ENCODE measurements around the gene SERPINF2. TPM values are rescaled to one million over a fixed set of nuclear protein-coding genes. Genes with fewer than 3 reads are reported as not detected.
A peak's percentile ranks its signal among the peaks of the same experiment; 100 is the strongest.
"Not testable (repeated sequence)": the region's sequence is repeated elsewhere in the genome, so short reads cannot be mapped to it uniquely, and the experiment has no call there.

Gene SERPINF2
- polyA plus RNA-seq, 1 of the 3 experiments (the other 2 are of a cell fraction), result 0.26 TPM

DNA sequence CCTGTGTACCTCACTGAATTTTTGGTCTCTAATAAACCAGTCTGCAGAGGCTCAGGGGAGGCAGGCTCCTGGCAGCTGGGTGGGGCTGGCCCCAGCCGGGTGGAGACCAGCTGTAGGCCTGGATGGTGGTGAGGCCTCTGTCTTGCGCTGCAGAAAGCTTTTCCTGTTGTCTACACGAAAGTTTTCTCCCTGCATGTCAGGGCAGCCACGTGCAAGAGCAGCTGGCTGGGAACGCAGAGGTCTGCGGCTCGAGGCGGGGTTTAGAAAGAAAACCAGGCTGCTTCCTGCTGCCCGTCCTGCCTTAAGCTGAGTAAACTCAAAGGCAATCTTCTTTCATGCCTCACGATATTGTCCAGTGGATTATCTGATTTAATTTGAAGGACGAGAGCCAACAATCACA, 21.6 kb downstream of the SERPINF2 start (continued):
- TF ChIP-seq, protein P1, sequence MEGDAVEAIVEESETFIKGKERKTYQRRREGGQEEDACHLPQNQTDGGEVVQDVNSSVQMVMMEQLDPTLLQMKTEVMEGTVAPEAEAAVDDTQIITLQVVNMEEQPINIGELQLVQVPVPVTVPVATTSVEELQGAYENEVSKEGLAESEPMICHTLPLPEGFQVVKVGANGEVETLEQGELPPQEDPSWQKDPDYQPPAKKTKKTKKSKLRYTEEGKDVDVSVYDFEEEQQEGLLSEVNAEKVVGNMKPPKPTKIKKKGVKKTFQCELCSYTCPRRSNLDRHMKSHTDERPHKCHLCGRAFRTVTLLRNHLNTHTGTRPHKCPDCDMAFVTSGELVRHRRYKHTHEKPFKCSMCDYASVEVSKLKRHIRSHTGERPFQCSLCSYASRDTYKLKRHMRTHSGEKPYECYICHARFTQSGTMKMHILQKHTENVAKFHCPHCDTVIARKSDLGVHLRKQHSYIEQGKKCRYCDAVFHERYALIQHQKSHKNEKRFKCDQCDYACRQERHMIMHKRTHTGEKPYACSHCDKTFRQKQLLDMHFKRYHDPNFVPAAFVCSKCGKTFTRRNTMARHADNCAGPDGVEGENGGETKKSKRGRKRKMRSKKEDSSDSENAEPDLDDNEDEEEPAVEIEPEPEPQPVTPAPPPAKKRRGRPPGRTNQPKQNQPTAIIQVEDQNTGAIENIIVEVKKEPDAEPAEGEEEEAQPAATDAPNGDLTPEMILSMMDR (IDR thresholded peaks at IDR 0.05), result no peak
- no peak for TF ChIP-seq YY1 (IDR thresholded peaks at IDR 0.05; ENCODE audit: low read depth)

GRCh38 chr17:1764705-1765104, 22.0 kb downstream of the SERPINF2 start:
- H3K9me3 ChIP-seq; H3K4me3 ChIP-seq (ENCODE audit: low read depth in 2 of 2, low read length in 1 of 2); H3K27me3 ChIP-seq (ENCODE audit: insufficient read depth); H3K79me2 ChIP-seq (ENCODE audit: insufficient read depth); H3F3A ChIP-seq (replicated peaks; ENCODE audit: insufficient read depth); DNase-seq; H3K9ac ChIP-seq; H3K36me3 ChIP-seq (replicated peaks in 1 of 2; ENCODE audit: control insufficient read depth in 1 of 2, insufficient read depth in 2 of 2, low read length in 1 of 2); H3K9me2 ChIP-seq; H4K20me1 ChIP-seq (ENCODE audit: insufficient read depth): not testable (repeated sequence)
- Histone ChIP-seq H3K27ac (ENCODE audit: low read depth in 2 of 2, low read length in 1 of 2) (peak overlapping the region; percentile 51 to 98; a peak in 3 of 4 replicates), H2AFZ (ENCODE audit: low read depth) (peak overlapping the region; percentile 66; the same call in 1 of the 2 replicates), H3K4me2 (peak overlapping the region; percentile 88; the same call in 1 of the 2 replicates), H3K4me1 (ENCODE audit: control insufficient read depth in 1 of 2, insufficient read depth in 2 of 2, low read depth in 1 of 2, low read length in 1 of 2) (peaks cover 28 to 34% of the 10 kb centered on the region in 2 experiments; a peak in 3 of 4 replicates)
- CTCF ChIA-PET, result interaction anchor here (0.8 to 1.2 kb wide), 3 partner anchors 9 to 28 kb away, joined by 4 to 5 read pairs (median 4); no protein-coding TSS in a partner anchor
- WGBS (ENCODE audit: low lambda C conversion rate), result 92% methylated on average over 7 of the region's 7 CpGs
- POLR2A ChIA-PET, result interaction anchor here (1.1 kb wide), 1 partner anchor 9 kb away, joined by 5 read pairs; no protein-coding TSS in a partner anchor

DNA sequence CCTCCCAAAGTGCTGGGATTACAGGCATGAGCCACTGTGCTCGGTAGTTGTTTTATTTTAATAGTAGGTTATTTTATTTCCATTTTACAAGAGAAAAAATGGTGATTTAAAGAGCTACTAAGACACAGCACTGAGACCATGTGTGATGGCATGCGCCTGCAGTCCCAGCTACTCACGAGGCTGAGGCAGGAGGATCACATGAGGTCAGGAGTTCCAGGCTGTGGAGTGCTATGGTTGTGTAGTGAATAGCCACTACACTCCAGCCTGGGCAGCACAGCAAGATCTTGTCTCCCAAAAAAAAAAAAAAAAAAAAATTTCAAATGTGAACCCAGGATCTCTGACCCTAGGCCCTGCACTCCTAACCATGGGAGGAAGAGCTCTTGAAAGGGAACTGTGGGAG, 22.9 kb downstream of the SERPINF2 start:
- no peak for DNase-seq
- no peak overlapping the region for H2AFZ ChIP-seq (ENCODE audit: low read depth)
- H3K9ac ChIP-seq, result no peak overlapping the region
- TF ChIP-seq PBX3 (IDR thresholded peaks at IDR 0.05) (no peak), RCOR1 (IDR thresholded peaks at IDR 0.05; ENCODE audit: low read length) (no peak), USF1 (IDR thresholded peaks at IDR 0.05; ENCODE audit: borderline replicate concordance, low read depth) (no peak), TCF12 (IDR thresholded peaks at IDR 0.05) (no peak), FOXJ3 (CRISPR knock-in tag; IDR thresholded peaks at IDR 0.05) (no peak), JUND (IDR thresholded peaks at IDR 0.05) (no peak), CHD2 (IDR thresholded peaks at IDR 0.05; ENCODE audit: low read length, partially characterized antibody) (no peak), POLR2AphosphoS5 (IDR thresholded peaks at IDR 0.05; ENCODE audit: low read depth, low read length) (no peak), FOSL2 (IDR thresholded peaks at IDR 0.05; ENCODE audit: borderline replicate concordance, low read depth) (no peak)
- CTCF ChIA-PET, result interaction anchor here (0.7 to 2.2 kb wide), 4 partner anchors 8 to 97 kb away, joined by 3 to 7 read pairs (median 5); no protein-coding TSS in a partner anchor
- POLR2A ChIA-PET, result interaction anchor here (1.0 to 1.2 kb wide), 2 partner anchors 8 to 10 kb away, joined by 3 read pairs; no protein-coding TSS in a partner anchor
- no peak overlapping the region for H3K4me2 ChIP-seq
- H3K27ac ChIP-seq (ENCODE audit: low read depth in 2 of 2, low read length in 1 of 2), result no peak overlapping the region
- no peak overlapping the region for H3K4me3 ChIP-seq (ENCODE audit: low read depth in 2 of 2, low read length in 1 of 2)
- no peaks in the 10 kb centered on the region for H4K20me1 ChIP-seq (ENCODE audit: insufficient read depth)
- H3F3A ChIP-seq (replicated peaks; ENCODE audit: insufficient read depth), result no peaks in the 10 kb centered on the region
- peaks cover 28 to 34% of the 10 kb centered on the region in 2 experiments; a peak in 3 of 4 replicates for H3K4me1 ChIP-seq (ENCODE audit: control insufficient read depth in 1 of 2, insufficient read depth in 2 of 2, low read depth in 1 of 2, low read length in 1 of 2)
- 95% methylated on average over 3 of the region's 3 CpGs for WGBS (ENCODE audit: low lambda C conversion rate)
- no peaks in the 10 kb centered on the region for H3K79me2 ChIP-seq (ENCODE audit: insufficient read depth)
- no peaks in the 10 kb centered on the region for H3K27me3 ChIP-seq (ENCODE audit: insufficient read depth)
- H3K9me2 ChIP-seq, result no peaks in the 10 kb centered on the region
- no peaks in the 10 kb centered on the region for H3K36me3 ChIP-seq (replicated peaks in 1 of 2; ENCODE audit: control insufficient read depth in 1 of 2, insufficient read depth in 2 of 2, low read length in 1 of 2)
- no peaks in the 10 kb centered on the region for H3K9me3 ChIP-seq
